Measurements from ENCODE around the gene RAD51B.

RAD51B gene

DNA sequence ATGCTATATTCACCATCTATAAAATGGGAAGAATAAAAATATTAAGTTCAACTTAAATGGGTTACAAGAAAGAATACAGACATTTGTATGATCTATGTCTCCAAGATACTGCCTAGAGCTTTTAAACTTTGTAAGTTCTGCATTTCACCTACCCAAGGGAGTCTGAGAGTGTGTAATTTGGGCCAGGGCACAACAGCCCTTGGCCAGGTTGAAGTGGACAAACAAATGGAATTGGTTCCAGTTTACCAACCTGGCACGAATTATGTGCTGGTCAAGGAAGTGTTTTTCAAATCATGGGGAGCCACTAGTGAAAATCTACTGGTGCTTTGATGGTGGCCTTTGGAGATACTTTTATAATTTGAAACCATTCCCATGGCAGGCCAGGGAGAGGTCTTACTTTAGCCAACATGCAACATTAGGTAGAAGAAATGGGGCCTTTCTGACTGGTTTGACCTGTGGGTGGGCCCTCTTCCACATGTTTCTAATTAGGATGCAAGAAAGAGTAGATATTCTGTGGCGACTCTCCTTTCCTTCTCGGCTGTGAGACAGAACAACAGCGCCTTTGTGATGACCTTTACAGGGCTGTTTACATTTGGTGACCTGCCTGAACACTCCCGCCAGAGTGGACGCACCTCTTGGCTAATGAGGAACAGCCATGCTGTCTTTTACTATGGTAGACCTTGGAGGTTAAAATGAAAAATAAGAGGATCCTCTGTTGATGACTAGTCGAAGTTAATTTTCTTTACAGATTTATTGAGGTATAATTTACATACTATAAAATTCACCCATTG, 496.7 kb downstream of the RAD51B start:
- no peaks in the 10 kb centered on the region for H3K27me3 ChIP-seq (ENCODE audit: insufficient read depth, insufficient read length)
- no peaks in the 10 kb centered on the region for H3K4me1 ChIP-seq (ENCODE audit: insufficient read depth, insufficient read length)
- no peaks in the 10 kb centered on the region for H3K9me3 ChIP-seq (ENCODE audit: insufficient read depth, low read length)
- DNase-seq (ENCODE audit: low read depth, low spot score), result no peak
- no peak for TF ChIP-seq YY1 (IDR thresholded peaks at IDR 0.05; ENCODE audit: insufficient read depth, insufficient read length)
- TF ChIP-seq ZNF274 (IDR thresholded peaks at IDR 0.05; ENCODE audit: low read depth, low read length), result no peak
- no peak for TF ChIP-seq SUZ12 (IDR thresholded peaks at IDR 0.05; ENCODE audit: extremely low read depth, insufficient read depth, insufficient read length)
- no peaks in the 10 kb centered on the region for H3K36me3 ChIP-seq (ENCODE audit: insufficient read depth, insufficient read length, low read length)
- H3K9ac ChIP-seq (ENCODE audit: insufficient read length, low read depth), result no peak overlapping the region
- no peak overlapping the region for H3K4me3 ChIP-seq (ENCODE audit: insufficient read length, low read depth)

DNA sequence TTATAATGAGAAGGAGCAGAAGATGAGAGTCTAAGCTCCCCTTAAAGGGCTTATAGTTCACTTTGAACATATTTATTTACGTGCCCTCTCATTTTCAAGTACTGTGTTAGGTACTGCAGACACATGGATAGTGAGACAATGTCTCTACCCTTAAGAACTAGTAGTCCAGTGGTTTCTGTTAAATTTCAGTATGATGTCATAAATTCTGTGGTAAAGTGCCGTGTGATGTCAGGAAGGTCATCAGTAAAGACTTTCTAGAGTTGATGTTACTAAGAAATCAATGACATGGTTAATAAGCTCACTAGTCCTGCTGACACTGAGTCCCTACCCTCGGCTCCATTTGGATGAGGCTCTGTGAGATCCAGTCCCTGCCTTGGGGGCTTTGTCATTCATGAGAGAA, 497.7 kb downstream of the RAD51B start:
- no peaks in the 10 kb centered on the region for H3K9me3 ChIP-seq (ENCODE audit: insufficient read depth, low read length)
- H3K9ac ChIP-seq (ENCODE audit: insufficient read length, low read depth), result no peak overlapping the region
- TF ChIP-seq YY1 (IDR thresholded peaks at IDR 0.05; ENCODE audit: insufficient read depth, insufficient read length) (no peak), ZNF274 (IDR thresholded peaks at IDR 0.05; ENCODE audit: low read depth, low read length) (no peak), SUZ12 (IDR thresholded peaks at IDR 0.05; ENCODE audit: extremely low read depth, insufficient read depth, insufficient read length) (no peak)
- no peaks in the 10 kb centered on the region for H3K27me3 ChIP-seq (ENCODE audit: insufficient read depth, insufficient read length)
- no peaks in the 10 kb centered on the region for H3K4me1 ChIP-seq (ENCODE audit: insufficient read depth, insufficient read length)
- DNase-seq (ENCODE audit: low read depth, low spot score), result no peak
- H3K36me3 ChIP-seq (ENCODE audit: insufficient read depth, insufficient read length, low read length), result no peaks in the 10 kb centered on the region
- H3K4me3 ChIP-seq (ENCODE audit: insufficient read length, low read depth), result no peak overlapping the region

DNA sequence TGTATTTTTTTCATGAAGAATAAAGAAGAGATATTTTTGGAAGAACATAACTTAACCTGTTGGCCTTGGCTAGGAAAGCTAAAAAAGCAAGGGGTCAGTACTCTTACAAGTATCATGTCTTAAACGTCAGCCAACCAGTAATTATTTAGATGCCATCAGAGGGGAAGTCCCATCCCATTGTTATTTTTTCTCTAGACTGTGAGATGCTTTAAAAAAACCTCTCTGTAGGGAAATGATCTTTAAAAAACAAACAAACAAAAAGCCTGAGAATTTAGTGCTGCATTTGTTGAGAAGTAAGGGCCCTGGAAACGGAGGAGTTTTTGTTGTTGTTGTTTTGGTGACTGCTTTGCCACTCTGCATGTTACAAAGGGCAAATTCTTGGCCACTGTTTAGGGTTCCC, 499.2 kb downstream of the RAD51B start:
- TF ChIP-seq SUZ12 (IDR thresholded peaks at IDR 0.05; ENCODE audit: extremely low read depth, insufficient read depth, insufficient read length) (no peak), ZNF274 (IDR thresholded peaks at IDR 0.05; ENCODE audit: low read depth, low read length) (no peak), YY1 (IDR thresholded peaks at IDR 0.05; ENCODE audit: insufficient read depth, insufficient read length) (no peak)
- Histone ChIP-seq H3K4me3 (ENCODE audit: insufficient read length, low read depth) (no peak overlapping the region), H3K27me3 (ENCODE audit: insufficient read depth, insufficient read length) (no peaks in the 10 kb centered on the region), H3K36me3 (ENCODE audit: insufficient read depth, insufficient read length, low read length) (no peaks in the 10 kb centered on the region), H3K4me1 (ENCODE audit: insufficient read depth, insufficient read length) (no peaks in the 10 kb centered on the region), H3K9me3 (ENCODE audit: insufficient read depth, low read length) (no peaks in the 10 kb centered on the region), H3K9ac (ENCODE audit: insufficient read length, low read depth) (no peak overlapping the region)
- no peak for DNase-seq (ENCODE audit: low read depth, low spot score)

DNA sequence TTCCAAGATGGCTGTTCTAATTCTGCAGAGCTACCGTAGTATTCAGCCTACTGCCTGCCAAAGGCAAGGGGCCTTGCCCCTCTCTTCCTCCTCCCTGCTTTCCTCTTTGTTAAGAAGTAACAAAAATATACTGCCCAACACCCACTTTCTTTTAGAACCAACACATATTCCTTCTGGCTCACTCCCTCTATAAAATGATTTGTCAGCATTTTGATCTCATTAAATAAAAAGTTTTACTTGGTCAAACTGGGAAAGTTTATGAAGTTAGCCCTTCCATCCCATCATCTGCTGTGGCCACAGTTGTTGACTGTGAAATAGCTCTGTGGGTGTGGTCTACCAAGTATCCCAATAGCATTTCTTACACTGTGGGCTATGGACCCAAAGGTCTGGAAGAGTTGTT, 500.9 kb downstream of the RAD51B start:
- H3K36me3 ChIP-seq (ENCODE audit: insufficient read depth, insufficient read length, low read length), result no peaks in the 10 kb centered on the region
- H3K4me3 ChIP-seq (ENCODE audit: insufficient read length, low read depth), result no peak overlapping the region
- H3K9ac ChIP-seq (ENCODE audit: insufficient read length, low read depth), result no peak overlapping the region
- no peak for DNase-seq (ENCODE audit: low read depth, low spot score)
- H3K9me3 ChIP-seq (ENCODE audit: insufficient read depth, low read length), result no peaks in the 10 kb centered on the region
- no peak for TF ChIP-seq SUZ12 (IDR thresholded peaks at IDR 0.05; ENCODE audit: extremely low read depth, insufficient read depth, insufficient read length)
- no peak for TF ChIP-seq YY1 (IDR thresholded peaks at IDR 0.05; ENCODE audit: insufficient read depth, insufficient read length)
- no peak for TF ChIP-seq ZNF274 (IDR thresholded peaks at IDR 0.05; ENCODE audit: low read depth, low read length)
- H3K27me3 ChIP-seq (ENCODE audit: insufficient read depth, insufficient read length), result no peaks in the 10 kb centered on the region
- no peaks in the 10 kb centered on the region for H3K4me1 ChIP-seq (ENCODE audit: insufficient read depth, insufficient read length)

DNA sequence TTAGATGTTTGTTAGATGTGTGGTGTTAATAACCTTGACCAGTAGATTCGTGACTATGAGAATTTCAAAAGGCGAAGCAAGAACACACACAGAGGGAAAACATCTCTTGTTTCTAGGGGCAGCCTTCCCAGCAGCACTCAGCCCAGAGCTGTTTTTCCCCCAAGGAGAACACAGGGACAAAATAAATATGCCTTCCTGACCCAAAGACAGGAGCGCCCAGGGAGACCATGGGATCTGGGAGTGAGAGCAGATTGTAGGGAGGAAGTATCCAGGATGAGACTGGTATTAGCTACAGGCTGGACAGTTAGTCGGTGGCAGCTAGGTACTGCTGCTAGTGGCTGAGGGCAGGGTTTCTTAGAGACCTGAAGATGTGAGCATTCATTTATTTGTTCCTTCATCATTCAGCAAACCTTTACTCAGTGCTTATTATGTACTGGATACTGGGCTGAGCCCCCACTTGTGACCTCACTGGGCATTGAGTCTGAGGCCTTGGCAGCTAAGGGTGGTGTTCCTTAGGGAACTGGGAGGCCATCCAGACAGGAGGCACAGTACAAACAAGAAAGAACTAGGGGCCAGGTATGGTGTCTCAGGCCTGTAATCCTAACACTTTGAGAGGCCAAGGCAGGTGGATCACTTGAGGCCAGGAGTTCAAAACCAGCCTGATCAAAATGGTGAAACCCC, 503.5 kb downstream of the RAD51B start:
- Histone ChIP-seq H3K27me3 (ENCODE audit: insufficient read depth, insufficient read length) (no peaks in the 10 kb centered on the region), H3K9me3 (ENCODE audit: insufficient read depth, low read length) (no peaks in the 10 kb centered on the region), H3K9ac (ENCODE audit: insufficient read length, low read depth) (no peak overlapping the region), H3K36me3 (ENCODE audit: insufficient read depth, insufficient read length, low read length) (no peaks in the 10 kb centered on the region), H3K4me3 (ENCODE audit: insufficient read length, low read depth) (no peak overlapping the region), H3K4me1 (ENCODE audit: insufficient read depth, insufficient read length) (no peaks in the 10 kb centered on the region)
- no peak for DNase-seq (ENCODE audit: low read depth, low spot score)
- TF ChIP-seq YY1 (IDR thresholded peaks at IDR 0.05; ENCODE audit: insufficient read depth, insufficient read length) (no peak), SUZ12 (IDR thresholded peaks at IDR 0.05; ENCODE audit: extremely low read depth, insufficient read depth, insufficient read length) (no peak), ZNF274 (IDR thresholded peaks at IDR 0.05; ENCODE audit: low read depth, low read length) (no peak)

DNA sequence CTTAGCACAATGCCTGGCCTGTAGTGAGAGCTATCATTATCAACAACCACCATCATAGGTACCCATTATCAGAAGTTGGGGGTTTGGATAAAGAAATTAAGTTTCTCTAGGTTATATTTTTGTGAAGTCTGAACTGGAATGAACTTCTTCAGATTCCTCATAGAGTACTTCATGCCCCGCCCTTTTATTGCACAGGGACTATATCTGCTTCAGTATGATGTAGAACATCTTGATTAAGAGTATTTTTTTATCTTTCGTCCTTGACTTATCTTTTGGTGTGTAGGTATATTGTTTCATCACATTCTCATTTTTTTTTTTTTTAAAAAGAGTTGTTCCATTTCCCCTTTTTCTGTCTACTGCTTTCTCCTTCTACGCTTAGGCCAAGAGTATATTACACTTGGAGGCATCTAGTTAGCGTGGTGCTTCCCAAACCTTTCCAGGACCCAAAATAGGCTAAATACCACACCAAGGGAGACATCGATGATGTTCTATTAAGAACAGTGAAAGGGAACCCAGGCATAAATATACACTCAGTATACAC, 505.8 kb downstream of the RAD51B start:
- DNase-seq (ENCODE audit: low read depth, low spot score), result no peak

DNA sequence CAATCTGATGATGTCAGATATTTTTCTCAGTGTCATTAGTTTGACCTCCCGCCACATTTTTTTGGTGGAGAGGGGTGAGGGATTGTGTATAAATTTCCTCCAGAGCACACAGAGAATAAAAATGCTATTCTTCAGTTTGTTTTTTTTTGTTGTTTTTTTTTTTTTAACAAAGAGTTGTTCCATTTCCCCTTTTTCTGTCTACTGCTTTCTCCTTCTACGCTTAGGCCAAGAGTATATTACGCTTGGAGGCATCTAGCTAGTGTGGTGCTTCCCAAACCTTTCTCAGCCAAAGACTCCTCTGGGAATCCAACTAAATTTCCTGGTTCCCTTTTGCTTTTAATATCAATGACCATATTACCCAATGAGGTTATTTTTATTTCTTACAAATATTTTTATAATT, 507.7 kb downstream of the RAD51B start:
- DNase-seq (ENCODE audit: low read depth, low spot score), result no peak
- TF ChIP-seq YY1 (IDR thresholded peaks at IDR 0.05; ENCODE audit: insufficient read depth, insufficient read length) (no peak), SUZ12 (IDR thresholded peaks at IDR 0.05; ENCODE audit: extremely low read depth, insufficient read depth, insufficient read length) (no peak), ZNF274 (IDR thresholded peaks at IDR 0.05; ENCODE audit: low read depth, low read length) (no peak)

More for the DNA sequence above, 505.8 kb downstream of the RAD51B start:
- Histone ChIP-seq H3K27me3 (ENCODE audit: insufficient read depth, insufficient read length) (no peaks in the 10 kb centered on the region), H3K36me3 (ENCODE audit: insufficient read depth, insufficient read length, low read length) (no peaks in the 10 kb centered on the region), H3K9ac (ENCODE audit: insufficient read length, low read depth) (no peak overlapping the region), H3K9me3 (ENCODE audit: insufficient read depth, low read length) (no peaks in the 10 kb centered on the region), H3K4me1 (ENCODE audit: insufficient read depth, insufficient read length) (no peaks in the 10 kb centered on the region), H3K4me3 (ENCODE audit: insufficient read length, low read depth) (no peak overlapping the region)
- TF ChIP-seq ZNF274 (IDR thresholded peaks at IDR 0.05; ENCODE audit: low read depth, low read length) (no peak), SUZ12 (IDR thresholded peaks at IDR 0.05; ENCODE audit: extremely low read depth, insufficient read depth, insufficient read length) (no peak), YY1 (IDR thresholded peaks at IDR 0.05; ENCODE audit: insufficient read depth, insufficient read length) (no peak)

More for the DNA sequence above, 507.7 kb downstream of the RAD51B start:
- Histone ChIP-seq H3K27me3 (ENCODE audit: insufficient read depth, insufficient read length) (no peaks in the 10 kb centered on the region), H3K4me1 (ENCODE audit: insufficient read depth, insufficient read length) (no peaks in the 10 kb centered on the region), H3K9me3 (ENCODE audit: insufficient read depth, low read length) (no peaks in the 10 kb centered on the region), H3K36me3 (ENCODE audit: insufficient read depth, insufficient read length, low read length) (no peaks in the 10 kb centered on the region), H3K4me3 (ENCODE audit: insufficient read length, low read depth) (no peak overlapping the region), H3K9ac (ENCODE audit: insufficient read length, low read depth) (no peak overlapping the region)
